A549 (cell line): ENCODE measurements around the gene ATP9A. TPM values are rescaled to one million over a fixed set of nuclear protein-coding genes. Genes with fewer than 3 reads are reported as not detected.

Experiments used
- ATAC-seq, 2 experiments: fragments of 200-7000 bp in 1 of 2; fragments of >200 bp in 1 of 2; cut with Nextera tagmentation in 1 of 2; cut with Tn5 transposase in 1 of 2; 3 replicates each; pipeline versions ENCODE4 v1.8.0 to v1.9.1; 2018 to 2020; ENCODE audit warnings: mild to moderate bottlenecking in 1 of 2, moderate library complexity in 1 of 2
- CTCF ChIA-PET: fragments of 300-600 bp; sonication (Branson Sonifier 250); formaldehyde crosslinking; extraction: SDS; loops from one replicate; lab custom pipeline; 2021; ENCODE audit warnings: antibody characterized with exemption, inconsistent platforms; lab: Yijun Ruan, JAX
- POLR2A ChIA-PET: fragments of 350-600 bp; formaldehyde crosslinking; extraction: SDS; loops from one replicate; lab custom pipeline; 2021; ENCODE audit warnings: antibody characterized with exemption, inconsistent platforms; lab: Yijun Ruan, JAX
- DNase-seq, 2 experiments: peaks; one replicate each; pipeline versions ENCODE4 v3.0.0 to v3.0.0-alpha.2; 2011 to 2016; ENCODE audit warnings: low read depth in 1 of 2, low spot score in 1 of 2
- FAIRE-seq: peaks from 2 replicates; lab custom pipeline; 2011; peaks lifted over from hg19 to GRCh38; lab: Jason Lieb, UNC
- H3K27ac ChIP-seq, 2 experiments: fragments of >200 bp; sonication (Bioruptor Twin); formaldehyde crosslinking; 3 replicates each; pipeline ENCODE4 v1.5.1; 2016 to 2017
- H3K4me1 ChIP-seq: fragments of >200 bp; sonication (Bioruptor Twin); formaldehyde crosslinking; 3 replicates; pipeline ENCODE4 v1.6.1; 2016
- H3K4me2 ChIP-seq: fragments of >200 bp; sonication (Bioruptor Twin); formaldehyde crosslinking; 3 replicates; pipeline ENCODE4 v1.6.1; 2016
- H3K4me3 ChIP-seq: fragments of >200 bp; sonication (Bioruptor Twin); formaldehyde crosslinking; 3 replicates; pipeline ENCODE4 v1.5.1; 2016
- H3K9me3 ChIP-seq: fragments of >200 bp; sonication (Bioruptor Twin); formaldehyde crosslinking; 3 replicates; pipeline ENCODE4 v1.6.1; 2016
- BHLHE40 ChIP-seq: IDR thresholded peaks from 2 replicates; pipeline ENCODE4 v1.6.1; 2012; ENCODE audit warnings: low read depth, low read length, inconsistent platforms
- CBX2 ChIP-seq: fragments of 200-600 bp; sonication (generic); IDR thresholded peaks from 2 replicates; pipeline ENCODE4 v1.6.1; 2016; ENCODE audit warnings: low read depth, mild to moderate bottlenecking, borderline replicate concordance
- CBX8 ChIP-seq: fragments of 200-600 bp; sonication (generic); IDR thresholded peaks from 2 replicates; pipeline ENCODE4 v1.6.1; 2016
- CEBPB ChIP-seq, 2 experiments: fragments of >200 bp in 1 of 2; sonication (Bioruptor Twin) in 1 of 2; formaldehyde crosslinking in 1 of 2; IDR thresholded peaks; 2 replicates each; pipeline ENCODE4 v1.6.1; 2012 to 2016
- EHF ChIP-seq: fragments of 250-450 bp; sonication (Bioruptor Pico); IDR thresholded peaks from 2 replicates; pipeline ENCODE4 v1.5.0; 2020; ENCODE audit warnings: mild to moderate bottlenecking
- EP300 ChIP-seq, 2 experiments: fragments of >200 bp; sonication (Bioruptor Twin); formaldehyde crosslinking; IDR thresholded peaks; 2 replicates in 1 of 2; 3 replicates in 1 of 2; pipeline ENCODE4 v1.6.1; 2016 to 2017
- HOXB5 ChIP-seq: fragments of 250-450 bp; sonication (Bioruptor Pico); IDR thresholded peaks from 2 replicates; pipeline ENCODE4 v1.5.0; 2020; ENCODE audit warnings: mild to moderate bottlenecking, moderate library complexity
- JUN ChIP-seq, 2 experiments: fragments of >200 bp; sonication (Bioruptor Twin); formaldehyde crosslinking; IDR thresholded peaks; 2 replicates in 1 of 2; 3 replicates in 1 of 2; pipeline ENCODE4 v1.6.1; 2016 to 2017
- KDM1A ChIP-seq: fragments of 200-600 bp; sonication (generic); IDR thresholded peaks from 2 replicates; pipeline ENCODE4 v1.6.1; 2016; ENCODE audit warnings: low read depth, mild to moderate bottlenecking
- KDM5A ChIP-seq: fragments of 200-600 bp; sonication (generic); IDR thresholded peaks from 2 replicates; pipeline ENCODE4 v1.6.1; 2016; ENCODE audit warnings: antibody characterized with exemption, mild to moderate bottlenecking
- MAFK ChIP-seq: fragments of 450-650 bp; IDR thresholded peaks from 2 replicates; pipeline ENCODE4 v1.6.1; 2014; ENCODE audit not compliant: partially characterized antibody
- PHF8 ChIP-seq: fragments of 200-600 bp; sonication (generic); IDR thresholded peaks from 2 replicates; pipeline ENCODE4 v1.6.1; 2016; ENCODE audit warnings: low read depth, mild to moderate bottlenecking, antibody characterized with exemption, moderate library complexity, borderline replicate concordance
- POLR2AphosphoS2 ChIP-seq: conservative IDR thresholded peaks from 2 replicates; pipeline ENCODE4 v1.6.1; 2012; ENCODE audit warnings: low read length, improper control_type of control experiment, inconsistent platforms
- ZNF302 ChIP-seq: fragments of 250-450 bp; sonication (Bioruptor Pico); IDR thresholded peaks from 2 replicates; pipeline ENCODE4 v1.9.0; 2021; ENCODE audit warnings: inconsistent platforms, mild to moderate bottlenecking, moderate library complexity
- WGBS: methylation state at CpG from one replicate; pipeline ENCODE4 v1.1.6; 2017; ENCODE audit errors: missing lambda C conversion rate; 5-methylcytosine and 5-hydroxymethylcytosine counted together
- polyA plus RNA-seq, 4 experiments: library from polyadenylated mRNA; depleted of rRNA in 3 of 4; stranded (reverse); fragments of >200 nt; fragmentation: RNase III in 1 of 4; extraction: RNeasy Plus Mini Kit Qiagen cat#74134 plus additional on column Dnase treatment in 1 of 4; gene quantifications; 2 replicates in 3 of 4; 3 replicates in 1 of 4; pipeline ENCODE4 v1.2.3, GENCODE V29; 2011 to 2017
- TF ChIP-seq, protein P1 (sequence below): fragments of >200 bp; sonication (Bioruptor Twin); formaldehyde crosslinking; IDR thresholded peaks from 3 replicates; pipeline ENCODE4 v1.5.1; 2016
- TF ChIP-seq, protein P2 (sequence below): fragments of 250-450 bp; sonication (Bioruptor Pico); IDR thresholded peaks from 2 replicates; pipeline ENCODE4 v1.5.0; 2021; ENCODE audit warnings: mild to moderate bottlenecking, moderate library complexity, borderline replicate concordance
- TF ChIP-seq, protein P3 (sequence below): fragments of 200-600 bp; sonication (generic); IDR thresholded peaks from 2 replicates; pipeline ENCODE4 v1.6.1; 2016; ENCODE audit warnings: antibody characterized with exemption, mild to moderate bottlenecking, moderate library complexity
- TF ChIP-seq, protein P4 (sequence below): IDR thresholded peaks from 2 replicates; pipeline ENCODE4 v1.6.1; 2012

The ATP9A gene
- polyA plus RNA-seq, 2 of the 4 experiments (the other 2 are of a cell fraction), result 9.9 to 23.6 TPM

DNA sequence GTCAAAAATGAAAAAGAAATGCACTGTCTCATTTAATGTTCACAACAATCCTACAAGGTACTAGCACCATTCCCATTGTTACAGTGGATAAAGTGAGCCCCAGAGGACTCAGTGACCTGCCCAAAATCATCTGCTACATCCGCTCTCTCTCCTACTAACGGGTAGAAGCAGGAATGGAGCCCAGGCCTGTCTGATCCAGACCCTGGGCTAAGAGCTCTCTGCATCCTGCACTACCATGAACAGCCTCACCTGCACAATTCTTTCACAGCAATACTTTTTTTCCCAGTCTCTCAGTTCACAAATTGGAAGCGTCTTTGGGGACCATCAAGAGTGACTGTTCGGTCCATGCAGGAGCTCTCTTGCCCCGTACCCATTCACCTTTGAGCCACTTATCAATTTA is 31.2 kb downstream of the ATP9A start:
- no peak for FAIRE-seq
- ChIA-PET POLR2A (no interaction called here), CTCF (interaction anchor here (1.6 kb wide), 1 partner anchor 10 kb away, joined by 3 read pairs; no protein-coding TSS in a partner anchor)
- no peak overlapping the region for H3K4me3 ChIP-seq
- DNase-seq, result no peak
- 74% methylated on average over 5 of the region's 5 CpGs for WGBS
- no peak overlapping the region for H3K27ac ChIP-seq
- peaks cover 26% of the 10 kb centered on the region for H3K4me1 ChIP-seq
- TF ChIP-seq, protein P1, sequence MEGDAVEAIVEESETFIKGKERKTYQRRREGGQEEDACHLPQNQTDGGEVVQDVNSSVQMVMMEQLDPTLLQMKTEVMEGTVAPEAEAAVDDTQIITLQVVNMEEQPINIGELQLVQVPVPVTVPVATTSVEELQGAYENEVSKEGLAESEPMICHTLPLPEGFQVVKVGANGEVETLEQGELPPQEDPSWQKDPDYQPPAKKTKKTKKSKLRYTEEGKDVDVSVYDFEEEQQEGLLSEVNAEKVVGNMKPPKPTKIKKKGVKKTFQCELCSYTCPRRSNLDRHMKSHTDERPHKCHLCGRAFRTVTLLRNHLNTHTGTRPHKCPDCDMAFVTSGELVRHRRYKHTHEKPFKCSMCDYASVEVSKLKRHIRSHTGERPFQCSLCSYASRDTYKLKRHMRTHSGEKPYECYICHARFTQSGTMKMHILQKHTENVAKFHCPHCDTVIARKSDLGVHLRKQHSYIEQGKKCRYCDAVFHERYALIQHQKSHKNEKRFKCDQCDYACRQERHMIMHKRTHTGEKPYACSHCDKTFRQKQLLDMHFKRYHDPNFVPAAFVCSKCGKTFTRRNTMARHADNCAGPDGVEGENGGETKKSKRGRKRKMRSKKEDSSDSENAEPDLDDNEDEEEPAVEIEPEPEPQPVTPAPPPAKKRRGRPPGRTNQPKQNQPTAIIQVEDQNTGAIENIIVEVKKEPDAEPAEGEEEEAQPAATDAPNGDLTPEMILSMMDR, result no peak
- TF ChIP-seq POLR2AphosphoS2 (no peak), CBX2 (no peak)
- ATAC-seq, result peak; percentile 46 to 60; a peak in 4 of 6 replicates
- no peak overlapping the region for H3K4me2 ChIP-seq
- H3K9me3 ChIP-seq, result no peaks in the 10 kb centered on the region

DNA sequence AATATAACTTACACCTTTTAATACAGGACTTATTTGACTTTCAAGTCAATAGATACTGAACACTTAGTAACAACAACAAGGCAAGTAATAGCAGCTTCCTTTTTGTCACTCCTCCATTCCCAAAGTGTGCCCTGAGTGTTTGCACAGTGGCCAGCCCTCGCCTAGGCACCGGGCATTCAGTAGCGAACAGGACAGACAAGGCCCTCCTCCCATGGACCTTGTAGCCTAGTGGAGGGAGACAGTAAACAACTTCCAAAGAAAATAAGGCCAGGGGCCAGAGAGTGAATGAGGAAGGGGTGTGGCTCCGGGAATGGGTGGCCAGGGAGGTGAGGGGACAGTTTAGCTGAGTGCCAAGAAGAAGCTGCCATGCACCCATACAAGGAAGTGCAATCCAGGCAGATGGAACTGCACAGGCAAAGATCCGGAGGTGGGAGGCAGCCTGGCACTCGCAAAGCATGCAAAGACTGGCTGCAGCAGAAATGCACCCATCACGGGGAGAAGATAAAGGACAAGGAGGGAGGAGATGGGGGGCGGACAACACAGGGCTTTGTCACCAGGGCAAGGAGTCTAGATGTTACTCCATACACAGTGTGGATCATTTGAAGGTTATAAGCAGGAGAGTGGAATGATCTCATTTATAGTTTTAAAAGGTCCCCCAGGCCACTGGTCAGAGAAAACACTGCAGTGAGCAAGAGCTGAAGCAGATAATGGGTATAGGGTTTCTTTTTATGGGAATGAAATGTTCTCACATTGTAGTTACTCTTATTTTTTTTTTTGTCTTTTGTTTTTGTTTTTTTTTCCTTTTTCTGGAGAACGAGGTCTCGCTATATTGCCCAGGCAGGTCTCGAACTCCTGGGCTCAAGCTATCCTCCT is 32.2 kb downstream of the ATP9A start:
- Histone ChIP-seq H3K4me1 (peaks cover 24% of the 10 kb centered on the region), H3K27ac (peak overlapping the region in 1 of 2 experiments; percentile 54; a peak in 2 of 6 replicates), H3K9me3 (no peaks in the 10 kb centered on the region), H3K4me2 (0 out of 3 replicates have a peak overlapping the region, but pooled peaks have one; percentile 20), H3K4me3 (no peak overlapping the region)
- TF ChIP-seq, protein P2, sequence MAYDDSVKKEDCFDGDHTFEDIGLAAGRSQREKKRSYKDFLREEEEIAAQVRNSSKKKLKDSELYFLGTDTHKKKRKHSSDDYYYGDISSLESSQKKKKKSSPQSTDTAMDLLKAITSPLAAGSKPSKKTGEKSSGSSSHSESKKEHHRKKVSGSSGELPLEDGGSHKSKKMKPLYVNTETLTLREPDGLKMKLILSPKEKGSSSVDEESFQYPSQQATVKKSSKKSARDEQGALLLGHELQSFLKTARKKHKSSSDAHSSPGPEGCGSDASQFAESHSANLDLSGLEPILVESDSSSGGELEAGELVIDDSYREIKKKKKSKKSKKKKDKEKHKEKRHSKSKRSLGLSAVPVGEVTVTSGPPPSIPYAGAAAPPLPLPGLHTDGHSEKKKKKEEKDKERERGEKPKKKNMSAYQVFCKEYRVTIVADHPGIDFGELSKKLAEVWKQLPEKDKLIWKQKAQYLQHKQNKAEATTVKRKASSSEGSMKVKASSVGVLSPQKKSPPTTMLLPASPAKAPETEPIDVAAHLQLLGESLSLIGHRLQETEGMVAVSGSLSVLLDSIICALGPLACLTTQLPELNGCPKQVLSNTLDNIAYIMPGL (CRISPR knock-in tag), result no peak
- TF ChIP-seq, protein P3, sequence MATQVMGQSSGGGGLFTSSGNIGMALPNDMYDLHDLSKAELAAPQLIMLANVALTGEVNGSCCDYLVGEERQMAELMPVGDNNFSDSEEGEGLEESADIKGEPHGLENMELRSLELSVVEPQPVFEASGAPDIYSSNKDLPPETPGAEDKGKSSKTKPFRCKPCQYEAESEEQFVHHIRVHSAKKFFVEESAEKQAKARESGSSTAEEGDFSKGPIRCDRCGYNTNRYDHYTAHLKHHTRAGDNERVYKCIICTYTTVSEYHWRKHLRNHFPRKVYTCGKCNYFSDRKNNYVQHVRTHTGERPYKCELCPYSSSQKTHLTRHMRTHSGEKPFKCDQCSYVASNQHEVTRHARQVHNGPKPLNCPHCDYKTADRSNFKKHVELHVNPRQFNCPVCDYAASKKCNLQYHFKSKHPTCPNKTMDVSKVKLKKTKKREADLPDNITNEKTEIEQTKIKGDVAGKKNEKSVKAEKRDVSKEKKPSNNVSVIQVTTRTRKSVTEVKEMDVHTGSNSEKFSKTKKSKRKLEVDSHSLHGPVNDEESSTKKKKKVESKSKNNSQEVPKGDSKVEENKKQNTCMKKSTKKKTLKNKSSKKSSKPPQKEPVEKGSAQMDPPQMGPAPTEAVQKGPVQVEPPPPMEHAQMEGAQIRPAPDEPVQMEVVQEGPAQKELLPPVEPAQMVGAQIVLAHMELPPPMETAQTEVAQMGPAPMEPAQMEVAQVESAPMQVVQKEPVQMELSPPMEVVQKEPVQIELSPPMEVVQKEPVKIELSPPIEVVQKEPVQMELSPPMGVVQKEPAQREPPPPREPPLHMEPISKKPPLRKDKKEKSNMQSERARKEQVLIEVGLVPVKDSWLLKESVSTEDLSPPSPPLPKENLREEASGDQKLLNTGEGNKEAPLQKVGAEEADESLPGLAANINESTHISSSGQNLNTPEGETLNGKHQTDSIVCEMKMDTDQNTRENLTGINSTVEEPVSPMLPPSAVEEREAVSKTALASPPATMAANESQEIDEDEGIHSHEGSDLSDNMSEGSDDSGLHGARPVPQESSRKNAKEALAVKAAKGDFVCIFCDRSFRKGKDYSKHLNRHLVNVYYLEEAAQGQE, result no peak
- no peak for TF ChIP-seq ZNF302 (CRISPR knock-in tag)
- no peak for TF ChIP-seq POLR2AphosphoS2
- no peak for TF ChIP-seq JUN (IDR thresholded peaks at IDR 0.05)
- TF ChIP-seq BHLHE40, result no peak
- no peak for TF ChIP-seq CBX8
- TF ChIP-seq EP300 (IDR thresholded peaks at IDR 0.05), result no peak
- TF ChIP-seq, protein P4, sequence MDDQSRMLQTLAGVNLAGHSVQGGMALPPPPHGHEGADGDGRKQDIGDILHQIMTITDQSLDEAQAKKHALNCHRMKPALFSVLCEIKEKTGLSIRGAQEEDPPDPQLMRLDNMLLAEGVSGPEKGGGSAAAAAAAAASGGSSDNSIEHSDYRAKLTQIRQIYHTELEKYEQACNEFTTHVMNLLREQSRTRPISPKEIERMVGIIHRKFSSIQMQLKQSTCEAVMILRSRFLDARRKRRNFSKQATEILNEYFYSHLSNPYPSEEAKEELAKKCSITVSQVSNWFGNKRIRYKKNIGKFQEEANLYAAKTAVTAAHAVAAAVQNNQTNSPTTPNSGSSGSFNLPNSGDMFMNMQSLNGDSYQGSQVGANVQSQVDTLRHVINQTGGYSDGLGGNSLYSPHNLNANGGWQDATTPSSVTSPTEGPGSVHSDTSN, result no peak
- no peak for TF ChIP-seq HOXB5 (CRISPR knock-in tag)
- no peak for TF ChIP-seq KDM5A
- no peak for TF ChIP-seq EHF (CRISPR knock-in tag)
- no peak for TF ChIP-seq PHF8
- no peak for TF ChIP-seq MAFK
- no peak for TF ChIP-seq KDM1A
- no peak for TF ChIP-seq CEBPB (IDR thresholded peaks at IDR 0.05)
- FAIRE-seq, result no peak
- 67% methylated on average over 11 of the region's 11 CpGs for WGBS
- ATAC-seq, result peak; percentile 19 to 53; a peak in 3 of 6 replicates
- ChIA-PET POLR2A (interaction anchor here (1.3 kb wide), 1 partner anchor 14 kb away, joined by 4 read pairs; no protein-coding TSS in a partner anchor), CTCF (interaction anchor here (0.6 to 1.6 kb wide), 4 partner anchors 9 to 64 kb away, joined by 3 to 4 read pairs (median 4); no protein-coding TSS in a partner anchor)
- DNase-seq, result no peak
